B cell (primary cell): ENCODE results near the gene SPTBN1. TPM values are rescaled to one million over a fixed set of nuclear protein-coding genes. Genes with fewer than 3 reads are reported as not detected.
A peak's percentile ranks its signal among the peaks of the same experiment; 100 is the strongest.

Experiments
- ATAC-seq: fragments of 200-7000 bp; cut with Tn5 transposase; one replicate; pipeline ENCODE4 v1.10.0; 2021; ENCODE audit warnings: low read depth, mild to moderate bottlenecking, moderate number of reproducible peaks, moderate library complexity
- CTCF ChIA-PET: fragments of 350-600 bp; sonication (Branson Sonifier 250); formaldehyde crosslinking; loops from one replicate; lab custom pipeline; 2021; ENCODE audit warnings: antibody characterized with exemption, inconsistent platforms; lab: Charles Lee
- POLR2A ChIA-PET: fragments of 350-600 bp; sonication (Branson Sonifier 250); formaldehyde crosslinking; loops from one replicate; lab custom pipeline; 2021; ENCODE audit warnings: antibody characterized with exemption; lab: Charles Lee
- DNase-seq: peaks from one replicate; pipeline ENCODE4 v3.0.0; 2013
- H2AFZ ChIP-seq: 2 replicates; pipeline ENCODE4 v1.6.1; 2012; ENCODE audit warnings: mild to moderate bottlenecking, low read depth, low read length; ENCODE audit not compliant: insufficient read depth, poor library complexity, severe bottlenecking
- H3K27ac ChIP-seq, 2 donors: 1 replicate in 1 of 2; 2 replicates in 1 of 2; pipeline ENCODE4 v1.5.1; 2012 to 2013; ENCODE audit warnings: low read length in 2 of 2, mild to moderate bottlenecking in 2 of 2, moderate library complexity in 1 of 2
- H3K27me3 ChIP-seq, 4 experiments: fragments of 200-600 bp in 1 of 4; sonication (generic) in 1 of 4; replicated peaks in 1 of 4; 1 replicate in 2 of 4; 2 replicates in 2 of 4; pipeline versions ENCODE4 v1.6.1 to v1.7.0; 2013 to 2016; ENCODE audit warnings: low read length in 3 of 4, mild to moderate bottlenecking in 2 of 4, mixed read lengths in 1 of 4, moderate library complexity in 1 of 4; ENCODE audit not compliant: insufficient read depth in 4 of 4, control insufficient read depth in 3 of 4; ENCODE audit errors: control extremely low read depth in 1 of 4
- H3K36me3 ChIP-seq, 2 experiments: replicated peaks in 1 of 2; 1 replicate in 1 of 2; 2 replicates in 1 of 2; pipeline versions ENCODE4 v1.6.1 to v1.7.1; 2013; ENCODE audit warnings: low read length in 1 of 2; ENCODE audit not compliant: insufficient read depth in 2 of 2, control insufficient read depth in 1 of 2; ENCODE audit errors: control extremely low read depth in 1 of 2, extremely low read depth in 1 of 2
- H3K4me1 ChIP-seq, 2 donors: fragments of 200-600 bp in 1 of 2; sonication (generic) in 1 of 2; 1 replicate in 1 of 2; 2 replicates in 1 of 2; pipeline versions ENCODE4 v1.5.1 to v1.6.1; 2013 to 2017; ENCODE audit warnings: low read length in 2 of 2; ENCODE audit not compliant: control insufficient read depth in 2 of 2, insufficient read depth in 2 of 2
- H3K4me2 ChIP-seq: replicated peaks from 2 replicates; pipeline ENCODE3; 2012; ENCODE audit warnings: mild to moderate bottlenecking, low read depth, low read length; ENCODE audit not compliant: poor library complexity, severe bottlenecking
- H3K4me3 ChIP-seq, 5 experiments: fragments of 200-600 bp in 1 of 5; sonication (generic) in 1 of 5; 1 replicate in 3 of 5; 2 replicates in 2 of 5; pipeline versions ENCODE4 v1.5.1 to v1.7.0; 2011 to 2016; ENCODE audit warnings: low read length in 4 of 5, mild to moderate bottlenecking in 4 of 5, low read depth in 2 of 5, control low read depth in 1 of 5, moderate library complexity in 1 of 5; ENCODE audit not compliant: insufficient read depth in 1 of 5; ENCODE audit errors: control extremely low read depth in 1 of 5, extremely low read depth in 1 of 5
- H3K79me2 ChIP-seq: fragments of 200-600 bp; sonication (generic); one replicate; pipeline ENCODE4 v1.6.0; 2016; ENCODE audit warnings: low read length; ENCODE audit not compliant: control insufficient read depth, insufficient read depth
- H3K9ac ChIP-seq: fragments of 200-600 bp; sonication (generic); 2 replicates; pipeline ENCODE4 v1.6.1; 2017; ENCODE audit warnings: mild to moderate bottlenecking, low read length, moderate library complexity
- H3K9me3 ChIP-seq, 3 donors: one replicate each; pipeline versions ENCODE4 v1.6.1 to v1.7.1; 2013; ENCODE audit warnings: low read length in 2 of 3; ENCODE audit not compliant: control insufficient read depth in 2 of 3, insufficient read depth in 1 of 3; ENCODE audit errors: control extremely low read depth in 1 of 3
- H4K20me1 ChIP-seq: 2 replicates; pipeline ENCODE4 v1.6.0; 2012; ENCODE audit warnings: mild to moderate bottlenecking, low read length; ENCODE audit not compliant: insufficient read depth, control insufficient read depth, poor library complexity, severe bottlenecking
- H3K27ac Mint-ChIP-seq: one replicate; pipeline ENCODE4 v1.8.0; 2021; ENCODE audit warnings: mixed read lengths
- H3K27me3 Mint-ChIP-seq: one replicate; pipeline ENCODE4 v1.8.0; 2021; ENCODE audit warnings: mixed read lengths
- H3K4me1 Mint-ChIP-seq: one replicate; pipeline ENCODE4 v1.8.0; 2021; ENCODE audit warnings: mixed read lengths
- H3K4me3 Mint-ChIP-seq: one replicate; pipeline ENCODE4 v1.8.0; 2021; ENCODE audit warnings: mixed read lengths
- H3K9me3 Mint-ChIP-seq: one replicate; pipeline ENCODE4 v1.8.0; 2022; ENCODE audit warnings: mixed read lengths; ENCODE audit not compliant: insufficient read depth
- CTCF ChIP-seq: fragments of 200-600 bp; IDR thresholded peaks from one replicate; pipeline ENCODE4 v1.8.0; 2022; ENCODE audit warnings: antibody characterized with exemption, mild to moderate bottlenecking
- EZH2 ChIP-seq: IDR thresholded peaks from 2 replicates; pipeline ENCODE4 v1.6.1; 2012; ENCODE audit warnings: borderline replicate concordance, low read depth, mild to moderate bottlenecking, moderate library complexity, low read length; ENCODE audit not compliant: insufficient read depth, poor library complexity, severe bottlenecking
- WGBS: methylation state at CpG from one replicate; pipeline ENCODE4 v1.1.5; 2013; ENCODE audit warnings: missing lambda C conversion rate; ENCODE audit not compliant: insufficient coverage; 5-methylcytosine and 5-hydroxymethylcytosine counted together
- intact Hi-C: fragments of 100-400 bp; cut with micrococcal nuclease; formaldehyde crosslinking; loops from one replicate; pipeline ENCODE4 v1.10.0; 2022
- polyA plus RNA-seq: library from polyadenylated mRNA; depleted of rRNA; stranded (reverse); fragments of >200 nt; gene quantifications from 2 replicates; pipeline ENCODE4 v1.2.3, GENCODE V29; 2012
- total RNA-seq, 2 donors: library from RNA; stranded (reverse); fragments of 120-200 nt in 1 of 2; gene quantifications; 1 replicate in 1 of 2; 2 replicates in 1 of 2; pipeline versions ENCODE4 v1.2.3 to v1.2.4, GENCODE V29; 2013 to 2022

SPTBN1 gene
- total and polyA plus RNA-seq, 2 donors (not counting 1 experiment from before 2014, with no cell fraction given), result 43.7 to 144 TPM

- H3K79me2 ChIP-seq, result no peaks in the 10 kb centered on the region
- WGBS, result 90% methylated on average over 4 of the region's 7 CpGs
- H3K4me1 ChIP-seq, result peaks cover 16% of the 10 kb centered on the region in 2 donors
- no peak overlapping the region for H3K4me3 ChIP-seq
- no peaks in the 10 kb centered on the region for H3K9me3 Mint-ChIP-seq
- H3K4me2 ChIP-seq, result no peak overlapping the region
- H2AFZ ChIP-seq, result no peak overlapping the region
- H3K36me3 ChIP-seq, result peaks cover 3 to 45% of the 10 kb centered on the region in 2 experiments
- peaks cover 22% of the 10 kb centered on the region for H3K4me1 Mint-ChIP-seq
- no peak overlapping the region for H3K4me3 Mint-ChIP-seq
- TF ChIP-seq CTCF (no peak), EZH2 (no peak)
- intact Hi-C loops, result no loop called here
- ATAC-seq (no peak), DNase-seq (no peak)
- ChIA-PET CTCF (no interaction called here), POLR2A (no interaction called here)
- H3K27ac Mint-ChIP-seq, result peak overlapping the region; percentile 48
- H3K9me3 ChIP-seq, result no peaks in the 10 kb centered on the region
- no peak overlapping the region for H3K9ac ChIP-seq
- no peaks in the 10 kb centered on the region for H3K27me3 ChIP-seq
- H3K27me3 Mint-ChIP-seq, result no peaks in the 10 kb centered on the region
- no peak overlapping the region for H3K27ac ChIP-seq
- H4K20me1 ChIP-seq, result peaks cover 5% of the 10 kb centered on the region
These were observed 213.8 kb downstream of the SPTBN1 start for GRCh38 chr2:54669677-54670484.

- Histone ChIP-seq H3K36me3 (peaks cover 3 to 39% of the 10 kb centered on the region in 2 experiments), H3K9me3 (no peaks in the 10 kb centered on the region), H3K4me2 (no peak overlapping the region), H4K20me1 (no peaks in the 10 kb centered on the region), H3K27ac (no peak overlapping the region), H3K4me1 (peaks cover 16% of the 10 kb centered on the region in 2 donors), H2AFZ (no peak overlapping the region), H3K4me3 (no peak overlapping the region), H3K9ac (no peak overlapping the region), H3K79me2 (no peaks in the 10 kb centered on the region), H3K27me3 (no peaks in the 10 kb centered on the region)
- peak overlapping the region; percentile 48 for H3K27ac Mint-ChIP-seq
- CTCF ChIA-PET, result interaction anchor here (1.3 kb wide), 1 partner anchor 34 kb away, joined by 5 read pairs; no protein-coding TSS in a partner anchor
- H3K9me3 Mint-ChIP-seq, result no peaks in the 10 kb centered on the region
- no peaks in the 10 kb centered on the region for H3K27me3 Mint-ChIP-seq
- H3K4me3 Mint-ChIP-seq, result no peak overlapping the region
- intact Hi-C loops, result no loop called here
- ATAC-seq (no peak), DNase-seq (no peak)
- no peak for TF ChIP-seq CTCF
- TF ChIP-seq EZH2, result no peak
- POLR2A ChIA-PET, result no interaction called here
- 94% methylated on average over 3 of the region's 9 CpGs for whole genome bisulfite sequencing
- peaks cover 22% of the 10 kb centered on the region for H3K4me1 Mint-ChIP-seq
These were observed 214.4 kb downstream of the SPTBN1 start for GRCh38 chr2:54670485-54671009.
